COLO829 (cell line): ENCODE measurements around the gene CXCR4.
"Not testable (repeated sequence)": the region's sequence is repeated elsewhere in the genome, so short reads cannot be mapped to it uniquely, and the experiment has no call there.

Source experiments
- DNase-seq: peaks from one replicate; pipeline ENCODE4 v3.0.0; 2012; ENCODE audit warnings: low spot score

Gene CXCR4

DNA sequence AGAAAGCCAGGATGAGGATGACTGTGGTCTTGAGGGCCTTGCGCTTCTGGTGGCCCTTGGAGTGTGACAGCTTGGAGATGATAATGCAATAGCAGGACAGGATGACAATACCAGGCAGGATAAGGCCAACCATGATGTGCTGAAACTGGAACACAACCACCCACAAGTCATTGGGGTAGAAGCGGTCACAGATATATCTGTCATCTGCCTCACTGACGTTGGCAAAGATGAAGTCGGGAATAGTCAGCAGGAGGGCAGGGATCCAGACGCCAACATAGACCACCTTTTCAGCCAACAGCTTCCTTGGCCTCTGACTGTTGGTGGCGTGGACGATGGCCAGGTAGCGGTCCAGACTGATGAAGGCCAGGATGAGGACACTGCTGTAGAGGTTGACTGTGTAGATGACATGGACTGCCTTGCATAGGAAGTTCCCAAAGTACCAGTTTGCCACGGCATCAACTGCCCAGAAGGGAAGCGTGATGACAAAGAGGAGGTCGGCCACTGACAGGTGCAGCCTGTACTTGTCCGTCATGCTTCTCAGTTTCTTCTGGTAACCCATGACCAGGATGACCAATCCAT is 2.7 kb downstream of the CXCR4 start:
- no peak for DNase-seq

DNA sequence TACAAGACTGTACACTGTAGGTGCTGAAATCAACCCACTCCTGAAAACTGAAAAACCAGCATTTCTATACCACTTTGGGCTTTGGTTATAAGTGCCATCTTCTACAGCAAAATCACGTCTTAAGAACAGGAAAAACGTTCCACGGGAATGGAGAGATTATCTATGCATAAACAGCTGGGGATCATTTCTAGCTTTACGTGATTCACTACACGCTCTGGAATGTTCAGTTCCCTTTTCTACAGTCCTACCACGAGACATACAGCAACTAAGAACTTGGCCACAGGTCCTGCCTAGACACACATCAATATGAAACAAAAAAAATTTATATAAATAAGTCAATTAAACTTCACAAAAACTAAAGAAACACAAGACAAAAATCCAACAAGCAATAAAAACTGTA is 3.6 kb downstream of the CXCR4 start:
- no peak for DNase-seq

DNA sequence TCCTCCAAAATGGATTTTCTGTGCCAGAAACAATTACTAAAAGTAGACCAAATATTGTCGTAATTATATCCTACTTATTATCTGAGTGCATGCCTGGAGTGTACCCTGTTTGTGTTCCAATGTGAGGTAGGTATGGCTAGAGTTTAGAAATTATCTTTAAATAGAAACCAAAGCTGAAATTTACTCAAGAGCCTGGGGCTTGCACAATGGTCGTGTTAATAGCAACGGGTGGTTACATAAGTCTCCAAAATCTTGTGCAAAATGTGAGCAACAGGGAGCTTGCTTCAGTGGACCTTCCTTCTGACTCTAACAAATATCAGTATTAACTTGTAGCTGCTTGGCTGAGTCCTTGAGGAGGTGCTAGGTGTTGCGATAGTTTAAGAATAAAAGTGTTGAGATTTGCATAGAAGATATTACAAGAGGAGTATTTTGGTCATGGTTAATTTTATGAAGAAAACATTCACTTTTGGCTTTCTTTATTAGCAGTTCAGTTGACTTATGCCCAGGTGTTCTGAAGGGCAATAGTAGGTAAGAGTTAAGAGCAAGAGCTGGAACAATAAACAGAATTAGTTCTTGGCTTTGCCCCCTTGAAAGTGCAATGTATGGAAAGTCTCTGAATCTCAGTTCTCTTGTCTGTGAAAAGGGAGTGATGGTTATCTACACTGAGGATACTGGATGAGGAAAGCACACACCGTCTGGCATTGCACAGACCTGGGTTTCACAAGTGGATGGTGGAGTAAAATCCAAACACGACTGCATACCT is 4.6 kb downstream of the CXCR4 start:
- no peak for DNase-seq

DNA sequence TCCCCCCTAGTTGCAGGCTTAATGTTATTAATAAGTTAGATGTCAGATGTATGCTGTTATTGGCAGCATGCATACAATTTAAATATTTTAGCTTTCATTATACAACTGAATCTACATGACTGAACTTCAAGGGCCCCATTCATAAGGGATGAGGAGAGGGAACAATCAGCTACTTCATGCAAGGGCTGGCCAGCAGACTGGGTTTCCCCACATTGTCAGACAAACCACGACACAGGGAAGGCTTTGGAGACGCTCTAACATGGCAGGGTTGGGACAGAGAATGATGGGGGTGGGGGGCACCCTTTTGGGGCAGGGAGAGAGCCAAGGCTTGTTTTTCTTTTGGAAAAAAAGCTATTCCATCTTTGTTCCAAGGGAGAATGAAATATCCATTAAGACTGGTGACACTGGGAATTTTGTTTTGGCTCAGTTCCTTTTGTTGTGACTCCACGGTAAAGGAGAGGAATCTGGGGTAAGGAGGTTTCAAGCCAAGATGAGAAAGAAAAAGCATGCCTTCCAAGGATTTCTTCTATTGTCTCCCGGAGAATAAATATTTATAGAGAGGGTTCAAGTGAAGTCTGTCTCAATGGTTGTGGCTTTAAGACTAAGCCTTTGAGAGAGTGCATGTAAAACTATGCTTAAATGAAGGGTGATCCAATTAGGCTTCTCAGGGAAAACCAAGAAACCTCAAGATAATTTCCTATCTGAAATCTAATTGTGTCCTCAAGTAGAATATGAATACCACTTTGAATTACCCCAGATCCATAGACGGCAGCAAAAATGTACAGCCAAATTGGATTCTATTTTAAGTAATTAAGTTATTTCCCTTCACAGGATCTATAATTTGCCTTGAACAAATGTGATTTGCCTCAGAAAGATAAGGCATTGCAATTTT is 5.4 kb downstream of the CXCR4 start:
- peak; percentile 70 for DNase-seq

GRCh38 chr2:136111711-136112110 is 6.2 kb downstream of the CXCR4 start:
- no peak for DNase-seq

GRCh38 chr2:136110526-136110925 is 7.4 kb downstream of the CXCR4 start:
- no peak for DNase-seq

GRCh38 chr2:136108463-136108862 is 9.5 kb downstream of the CXCR4 start:
- no peak for DNase-seq

GRCh38 chr2:136107051-136108033 is 10.6 kb downstream of the CXCR4 start:
- DNase-seq = no peak

- DNase-seq = no peak
These were observed 11.4 kb downstream of the CXCR4 start for GRCh38 chr2:136106505-136106904.

DNA sequence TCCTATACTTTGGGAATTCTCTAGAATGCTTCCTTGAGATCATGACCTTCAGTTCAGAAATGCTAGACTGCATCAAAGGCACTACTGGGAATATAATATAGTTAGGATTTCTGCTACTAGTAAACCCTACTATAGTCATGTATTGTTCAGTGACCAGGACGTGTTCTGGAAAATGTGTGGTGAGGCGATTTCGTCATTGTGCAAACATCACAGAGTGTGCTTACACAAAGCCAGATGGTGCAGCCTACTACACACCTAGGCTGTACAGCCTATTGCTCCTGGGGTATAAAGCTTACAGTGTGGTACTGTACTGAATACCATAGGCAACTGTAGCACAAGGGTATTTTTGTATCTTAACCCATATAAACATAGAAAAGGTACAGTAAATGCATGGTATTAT is 13.0 kb downstream of the CXCR4 start:
- no peak for DNase-seq

GRCh38 chr2:136101042-136101441 is 16.9 kb downstream of the CXCR4 start:
- no peak for DNase-seq

GRCh38 chr2:136098441-136098840 is 19.5 kb downstream of the CXCR4 start:
- no peak for DNase-seq

DNA sequence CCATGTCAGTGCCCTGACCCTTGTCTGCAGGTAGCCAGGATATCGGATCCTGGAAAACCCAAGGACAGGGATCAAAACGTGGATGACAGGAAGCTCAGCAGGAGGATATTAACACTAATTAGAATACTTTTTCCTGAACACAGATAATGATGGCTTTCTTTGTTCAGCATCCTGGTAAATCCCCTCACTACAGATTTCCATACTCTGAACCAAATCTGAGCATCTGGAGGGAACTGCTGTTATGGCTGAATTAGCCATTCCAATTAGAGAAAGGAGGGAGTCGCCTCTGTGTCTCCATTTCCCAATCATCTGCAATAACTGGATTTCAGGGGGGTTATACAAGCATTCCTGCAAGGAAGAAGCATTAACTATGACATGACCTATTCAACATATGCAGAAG is 24.4 kb downstream of the CXCR4 start:
- no peak for DNase-seq

- no peak for DNase-seq
These were observed 26.1 kb downstream of the CXCR4 start for GRCh38 chr2:136091899-136092298.

GRCh38 chr2:136087901-136088460 is 30.0 kb downstream of the CXCR4 start:
- DNase-seq = not testable (repeated sequence)

DNA sequence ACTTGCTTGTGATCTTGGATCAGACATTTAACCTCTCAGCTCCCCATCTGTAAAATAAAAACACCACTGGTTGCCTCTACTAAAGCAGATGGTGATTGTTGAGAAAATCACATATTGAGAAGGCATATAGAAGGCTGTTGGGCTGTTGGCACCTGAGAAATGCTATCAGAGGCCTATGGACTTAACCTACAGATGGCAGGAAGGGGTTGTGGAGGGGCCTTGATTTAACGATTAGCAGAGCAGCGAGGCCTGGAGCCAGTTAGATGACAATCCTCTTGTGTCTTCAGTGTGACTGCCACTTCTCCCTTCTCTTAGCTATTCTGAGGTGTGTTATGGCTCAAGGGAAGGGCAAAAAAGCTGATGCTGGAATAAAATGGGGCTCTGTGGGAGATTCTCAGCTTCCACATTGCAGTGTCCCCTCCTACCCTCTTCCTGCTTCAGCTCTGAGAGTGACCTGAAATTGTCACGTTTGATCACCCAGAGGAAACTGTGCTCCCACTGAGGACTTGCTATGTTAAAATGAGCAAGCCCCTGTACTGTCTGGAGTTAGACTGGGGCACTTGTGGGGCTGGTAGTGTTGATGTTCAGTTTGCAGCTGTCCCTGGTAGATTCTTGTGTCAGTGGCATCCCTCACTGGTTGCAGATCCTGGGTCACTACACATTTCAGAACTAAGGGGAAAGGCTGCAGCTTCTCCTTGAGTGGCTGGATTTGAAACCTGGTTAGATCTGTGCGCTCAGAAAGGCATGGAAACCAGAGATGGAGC is 31.5 kb downstream of the CXCR4 start:
- DNase-seq = no peak

- no peak for DNase-seq
These were observed 32.3 kb downstream of the CXCR4 start for GRCh38 chr2:136085453-136086209.

DNA sequence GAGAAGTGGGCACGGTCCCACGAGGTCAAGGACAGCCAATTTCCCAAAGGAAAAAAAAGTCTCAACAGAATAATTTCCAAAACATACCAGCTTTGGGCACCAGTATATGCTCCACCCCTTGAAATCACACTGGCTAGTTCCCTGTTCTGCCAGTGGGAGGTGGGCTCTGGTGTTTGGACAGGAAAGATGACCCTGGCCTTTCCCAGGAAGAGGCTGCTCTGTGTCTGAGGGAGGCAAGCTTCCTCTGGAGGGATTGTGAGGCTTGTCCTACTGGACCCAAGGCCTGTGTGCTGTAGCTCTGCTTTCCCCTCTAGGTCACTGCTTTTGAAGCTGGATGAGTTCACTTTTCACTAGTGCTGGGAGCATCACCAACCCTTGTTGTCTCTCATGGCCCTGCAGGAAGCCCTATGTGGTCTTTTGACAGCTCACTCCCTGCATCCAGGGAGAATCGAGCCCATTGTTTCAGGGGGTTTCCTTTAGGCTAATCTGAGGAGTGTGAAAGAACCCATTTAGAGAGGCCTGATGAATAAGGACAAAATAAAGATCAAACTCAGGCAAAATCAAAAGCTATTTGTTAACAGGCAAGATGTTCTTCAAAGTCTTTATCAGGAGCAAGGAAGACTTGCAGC is 36.3 kb downstream of the CXCR4 start:
- DNase-seq = peak; percentile 51

GRCh38 chr2:136080114-136080513 is 37.8 kb downstream of the CXCR4 start:
- DNase-seq = no peak
